Endothelial cell of umbilical vein (primary cell): ENCODE data around the gene C16orf95. TPM values are rescaled to one million over a fixed set of nuclear protein-coding genes. Genes with fewer than 3 reads are reported as not detected.

ENCODE experiments used
- BruUV-seq: library from RNA; stranded (reverse); fragments of 400-500 nt; replicated peaks from 2 replicates; lab custom pipeline; 2021; lab: Mats Ljungman, UMichigan
- CTCF ChIA-PET: fragments of 300-600, 350-600 bp; sonication (Branson Sonifier 250); formaldehyde crosslinking; loops from one replicate; lab custom pipeline; 2021; ENCODE audit warnings: antibody characterized with exemption, inconsistent platforms; lab: Charles Lee
- POLR2A ChIA-PET: fragments of 300-600, 350-600 bp; sonication (Branson Sonifier 250); formaldehyde crosslinking; loops from one replicate; lab custom pipeline; 2021; ENCODE audit warnings: antibody characterized with exemption, inconsistent platforms; lab: Charles Lee
- DNase-seq: peaks from one replicate; pipeline ENCODE4 v3.0.0-alpha.2; 2011; ENCODE audit warnings: low read depth, low spot score
- FAIRE-seq: peaks from 2 replicates; lab custom pipeline; 2011; peaks lifted over from hg19 to GRCh38; lab: Jason Lieb, UNC
- H2AFZ ChIP-seq: 2 replicates; pipeline ENCODE4 v1.6.0; 2012; ENCODE audit warnings: low read depth, low read length, control low read depth, inconsistent platforms
- H3K27ac ChIP-seq: 2 replicates; pipeline ENCODE4 v1.5.1; 2011; ENCODE audit warnings: low read depth, mild to moderate bottlenecking, control low read depth, low read length, moderate library complexity; ENCODE audit not compliant: insufficient read depth
- H3K27me3 ChIP-seq, 2 experiments: 2 replicates each; pipeline versions ENCODE4 v1.6.0 to v1.6.1; 2011; ENCODE audit warnings: low read length in 2 of 2, mixed read lengths in 1 of 2; ENCODE audit not compliant: control insufficient read depth in 2 of 2, insufficient read depth in 2 of 2
- H3K36me3 ChIP-seq, 2 experiments: 2 replicates in 1 of 2; 3 replicates in 1 of 2; pipeline ENCODE4 v1.5.1; 2011; ENCODE audit warnings: low read length in 2 of 2, mild to moderate bottlenecking in 1 of 2, moderate library complexity in 1 of 2; ENCODE audit not compliant: control insufficient read depth in 2 of 2, insufficient read depth in 2 of 2; ENCODE audit errors: extremely low read depth in 1 of 2
- H3K4me1 ChIP-seq: 3 replicates; pipeline ENCODE4 v1.5.1; 2011; ENCODE audit warnings: mild to moderate bottlenecking, low read length; ENCODE audit not compliant: control insufficient read depth, insufficient read depth; ENCODE audit errors: extremely low read depth
- H3K4me2 ChIP-seq: 2 replicates; pipeline ENCODE4 v1.6.1; 2011; ENCODE audit warnings: low read length, control low read depth, mixed read lengths; ENCODE audit not compliant: insufficient read depth
- H3K4me3 ChIP-seq, 3 experiments: fragments of 200-600 bp in 1 of 3; sonication (generic), shearing (Covaris generic) in 1 of 3; replicated peaks in 1 of 3; 2 replicates each; pipeline ENCODE4 v1.5.1; 2011 to 2016; ENCODE audit warnings: control low read depth in 3 of 3, low read length in 3 of 3, mild to moderate bottlenecking in 2 of 3, inconsistent platforms in 1 of 3, low read depth in 1 of 3, moderate library complexity in 1 of 3; ENCODE audit not compliant: insufficient read depth in 1 of 3
- H3K79me2 ChIP-seq: 2 replicates; pipeline ENCODE4 v1.6.0; 2012; ENCODE audit warnings: low read length, inconsistent platforms; ENCODE audit not compliant: control insufficient read depth, insufficient read depth
- H3K9ac ChIP-seq: replicated peaks from 2 replicates; pipeline ENCODE3; 2011; ENCODE audit warnings: low read length, control low read depth; ENCODE audit not compliant: insufficient read depth; ENCODE audit errors: extremely low read depth
- H3K9me1 ChIP-seq: replicated peaks from 3 replicates; pipeline ENCODE4 v1.6.0; 2011; ENCODE audit warnings: mild to moderate bottlenecking, low read length; ENCODE audit not compliant: control insufficient read depth, insufficient read depth; ENCODE audit errors: extremely low read depth
- H3K9me3 ChIP-seq: replicated peaks from 2 replicates; pipeline ENCODE4 v1.5.1; 2012; ENCODE audit warnings: low read length, inconsistent platforms; ENCODE audit not compliant: control insufficient read depth, insufficient read depth
- H4K20me1 ChIP-seq: replicated peaks from 2 replicates; pipeline ENCODE3; 2011; ENCODE audit warnings: mild to moderate bottlenecking, low read length; ENCODE audit not compliant: control insufficient read depth, insufficient read depth; ENCODE audit errors: extremely low read depth
- CTCF ChIP-seq, 2 donors: IDR thresholded peaks; 1 replicate in 1 of 2; 2 replicates in 1 of 2; pipeline ENCODE4 v1.5.1; 2011; ENCODE audit warnings: low read length in 2 of 2, mild to moderate bottlenecking in 2 of 2, moderate library complexity in 2 of 2, control low read depth in 1 of 2, inconsistent platforms in 1 of 2, low read depth in 1 of 2; ENCODE audit not compliant: insufficient read depth in 1 of 2; ENCODE audit errors: extremely low read depth in 1 of 2
- EZH2 ChIP-seq: IDR thresholded peaks from 2 replicates; pipeline ENCODE4 v1.6.1; 2012; ENCODE audit warnings: borderline replicate concordance, low read depth, mild to moderate bottlenecking, moderate library complexity, low read length, inconsistent platforms; ENCODE audit not compliant: severe bottlenecking
- FOS ChIP-seq: IDR thresholded peaks from 2 replicates; pipeline ENCODE4 v1.6.1; 2011; ENCODE audit warnings: mild to moderate bottlenecking, low read length, moderate library complexity, borderline replicate concordance; ENCODE audit not compliant: insufficient read depth
- GATA2 ChIP-seq: IDR thresholded peaks from 2 replicates; pipeline ENCODE4 v1.7.0; 2011; ENCODE audit warnings: low read depth, mild to moderate bottlenecking, moderate library complexity, mixed read lengths, low read length; ENCODE audit not compliant: insufficient read length, insufficient read depth
- JUN ChIP-seq: IDR thresholded peaks from 2 replicates; pipeline ENCODE4 v1.6.1; 2011; ENCODE audit warnings: borderline replicate concordance, low read depth; ENCODE audit not compliant: insufficient read length, insufficient read depth
- MYC ChIP-seq: IDR thresholded peaks from one replicate; pipeline ENCODE4 v1.6.1; 2011; ENCODE audit warnings: mild to moderate bottlenecking, low read depth, low read length
- POLR2A ChIP-seq: IDR thresholded peaks from 2 replicates; pipeline ENCODE4 v1.6.1; 2012; ENCODE audit warnings: low read depth, mild to moderate bottlenecking, control low read depth, low read length
- POLR2AphosphoS5 ChIP-seq: IDR thresholded peaks from 2 replicates; pipeline ENCODE4 v1.6.1; 2012; ENCODE audit warnings: low read depth, mild to moderate bottlenecking, control low read depth, low read length, moderate library complexity; ENCODE audit not compliant: insufficient read depth
- dilution Hi-C: fragments of 300-500 bp; cut with MboI; formaldehyde crosslinking; loops from one replicate; pipeline ENCODE4 v1.15.0; 2019; ENCODE audit warnings: low sequenced_read_pairs; ENCODE audit not compliant: extremely low pct_ligation_motif_present
- intact Hi-C: fragments of 100-400 bp; cut with micrococcal nuclease; formaldehyde crosslinking; loops from one replicate; pipeline ENCODE4 v1.10.0; 2022
- polyA plus RNA-seq, 4 experiments: library from polyadenylated mRNA; depleted of rRNA in 3 of 4; stranded (reverse) in 3 of 4; unstranded in 1 of 4; fragments of >200 nt; gene quantifications; 2 replicates each; pipeline versions ENCODE4 v1.2.1 to v1.2.3, GENCODE V29; 2011 to 2012; ENCODE audit warnings: missing spikeins in 1 of 4
- total RNA-seq: library from RNA; stranded (reverse); gene quantifications from 2 replicates; pipeline ENCODE4 v1.2.3, GENCODE V29; 2021
- TF ChIP-seq, protein P1 (sequence below): IDR thresholded peaks from 2 replicates; pipeline ENCODE4 v1.6.1; 2011; ENCODE audit not compliant: insufficient read depth, insufficient read length

The C16orf95 gene
- total and polyA plus RNA-seq, 2 donors (not counting 3 experiments of a cell fraction or from before 2014, with no cell fraction given), result 4.0 to 6.6 TPM

- Histone ChIP-seq H3K36me3 (peaks cover 4 to 17% of the 10 kb centered on the region in 2 experiments), H2AFZ (no peak overlapping the region), H3K9me1 (no peaks in the 10 kb centered on the region), H3K4me3 (no peak overlapping the region), H3K9ac (no peak overlapping the region), H3K4me1 (no peaks in the 10 kb centered on the region), H3K27ac (no peak overlapping the region), H4K20me1 (no peaks in the 10 kb centered on the region), H3K4me2 (no peak overlapping the region), H3K9me3 (no peaks in the 10 kb centered on the region), H3K79me2 (no peaks in the 10 kb centered on the region), H3K27me3 (no peaks in the 10 kb centered on the region)
- POLR2A ChIA-PET, result no interaction called here
- intact Hi-C loops (loop anchor here (5.0 kb wide), 1 partner anchor 36 kb away; no protein-coding TSS in a partner anchor), dilution Hi-C loops (no loop called here)
- DNase-seq (no peak), FAIRE-seq (no peak)
- CTCF ChIA-PET, result interaction anchor here (0.6 to 1.3 kb wide), 3 partner anchors 9 to 446 kb away, joined by 3 to 6 read pairs (median 5); no protein-coding TSS in a partner anchor
- BruUV-seq, result no TSS peak
- no peak for TF ChIP-seq FOS
- no peak for TF ChIP-seq MYC
- TF ChIP-seq JUN, result no peak
- no peak for TF ChIP-seq EZH2
- no peak for TF ChIP-seq CTCF (IDR thresholded peaks at IDR 0.05; ENCODE audit: extremely low read depth in 1 of 2, insufficient read depth in 1 of 2, low read depth in 1 of 2, low read length in 2 of 2)
- no peak for TF ChIP-seq GATA2
- TF ChIP-seq POLR2A, result no peak
- TF ChIP-seq, protein P1, sequence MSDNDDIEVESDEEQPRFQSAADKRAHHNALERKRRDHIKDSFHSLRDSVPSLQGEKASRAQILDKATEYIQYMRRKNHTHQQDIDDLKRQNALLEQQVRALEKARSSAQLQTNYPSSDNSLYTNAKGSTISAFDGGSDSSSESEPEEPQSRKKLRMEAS, result no peak
- no peak for TF ChIP-seq POLR2AphosphoS5
These were observed 14.1 kb upstream of the C16orf95 start for GRCh38 chr16:87331241-87331801.
